Gastroesophageal sphincter (tissue), 4 donors: ENCODE results near the gene RSRC1. TPM values are rescaled to one million over a fixed set of nuclear protein-coding genes. Genes with fewer than 3 reads are reported as not detected.

Source experiments
- ATAC-seq: fragments of 150-250 bp; one replicate; pipeline ENCODE4 v1.9.1; 2016; ENCODE audit warnings: mild to moderate bottlenecking, moderate library complexity
- H3K27ac ChIP-seq, 4 donors: fragments of 200-600 bp; sonication (generic) in 3 of 4; 1 replicate in 3 of 4; 2 replicates in 1 of 4; pipeline ENCODE4 v1.5.1; 2016 to 2019
- H3K27me3 ChIP-seq: fragments of 200-600 bp; sonication (generic); one replicate; pipeline ENCODE4 v1.5.1; 2019
- H3K36me3 ChIP-seq, 2 donors: fragments of 200-600 bp; sonication (generic); one replicate each; pipeline ENCODE4 v1.5.1; 2019; ENCODE audit warnings: control low read depth in 1 of 2
- H3K4me1 ChIP-seq, 3 donors: fragments of 200-600 bp; sonication (generic); 1 replicate in 2 of 3; 2 replicates in 1 of 3; pipeline ENCODE4 v1.5.1; 2016 to 2019; ENCODE audit warnings: control low read depth in 2 of 3
- H3K4me3 ChIP-seq, 2 donors: fragments of 200-600 bp; sonication (generic); one replicate each; pipeline ENCODE4 v1.5.1; 2019; ENCODE audit warnings: mild to moderate bottlenecking in 1 of 2, moderate library complexity in 1 of 2
- H3K9me3 ChIP-seq, 3 donors: fragments of 200-600 bp; sonication (generic); one replicate each; pipeline ENCODE4 v1.5.1; 2017 to 2019; ENCODE audit warnings: control low read depth in 2 of 3
- EP300 ChIP-seq: sonication (generic); formaldehyde crosslinking; IDR thresholded peaks from one replicate; pipeline ENCODE4 v1.6.1; 2017; ENCODE audit warnings: antibody characterized with exemption, mild to moderate bottlenecking
- POLR2A ChIP-seq, 2 donors: fragments of 450-650 bp; IDR thresholded peaks; one replicate each; pipeline ENCODE4 v1.6.1; 2017; ENCODE audit warnings: antibody characterized with exemption in 2 of 2, mild to moderate bottlenecking in 2 of 2, moderate library complexity in 1 of 2
- POLR2AphosphoS5 ChIP-seq: sonication (generic); formaldehyde crosslinking; IDR thresholded peaks from one replicate; pipeline ENCODE4 v1.6.1; 2017; ENCODE audit warnings: antibody characterized with exemption
- WGBS, 2 donors: methylation state at CpG; one replicate each; pipeline ENCODE4 v1.1.5; 2018; ENCODE audit warnings: low coverage in 1 of 2; 5-methylcytosine and 5-hydroxymethylcytosine counted together
- total RNA-seq, 4 donors: library from RNA; depleted of rRNA; stranded (reverse); fragments of >200 nt; gene quantifications; one replicate each; pipeline ENCODE4 v1.1.0, GENCODE V29; 2016
- TF ChIP-seq, protein P1 (sequence below), 4 experiments: fragments of 200-600 bp in 2 of 4; fragments of 450-650 bp in 2 of 4; sonication (generic) in 1 of 4; IDR thresholded peaks; one replicate each; pipeline ENCODE4 v1.5.1; 2017 to 2019; ENCODE audit warnings: antibody characterized with exemption in 4 of 4, mild to moderate bottlenecking in 2 of 4, moderate library complexity in 2 of 4

The RSRC1 gene
- total RNA-seq, 4 donors from 2014 or later, result 40.6 to 66.0 (median 43.9) TPM

DNA sequence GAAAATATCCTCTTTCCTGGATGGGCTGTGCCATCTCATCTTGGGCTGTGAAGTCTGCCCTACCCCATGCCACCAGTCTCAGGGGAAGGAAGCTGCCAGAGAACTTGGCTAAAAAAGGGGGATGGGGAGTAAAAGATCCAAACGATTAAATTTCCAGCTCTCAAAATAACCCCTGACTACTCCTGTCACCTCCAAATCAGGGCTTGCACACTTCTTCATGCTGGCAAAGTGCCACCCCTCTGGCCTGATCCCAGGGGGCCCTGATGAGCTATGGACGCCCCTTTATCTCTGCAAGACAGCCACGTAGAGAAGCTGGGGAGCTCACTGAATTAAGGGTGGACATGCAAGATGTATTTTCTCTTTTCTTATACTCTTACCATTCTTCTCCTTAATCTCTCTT is 459.9 kb downstream of the RSRC1 start:
- no peak overlapping the region for H3K27ac ChIP-seq
- WGBS, 2 donors, result 27 to 45% methylated on average over 1 to 3 of the region's 3 CpGs
- H3K4me3 ChIP-seq, result no peak overlapping the region
- no peak for TF ChIP-seq EP300
- no peaks in the 10 kb centered on the region for H3K27me3 ChIP-seq
- no peaks in the 10 kb centered on the region for H3K9me3 ChIP-seq
- H3K4me1 ChIP-seq, result peaks cover 3 to 23% (median 5%) of the 10 kb centered on the region in 3 donors
- H3K36me3 ChIP-seq, result no peaks in the 10 kb centered on the region
- ATAC-seq, result no peak

DNA sequence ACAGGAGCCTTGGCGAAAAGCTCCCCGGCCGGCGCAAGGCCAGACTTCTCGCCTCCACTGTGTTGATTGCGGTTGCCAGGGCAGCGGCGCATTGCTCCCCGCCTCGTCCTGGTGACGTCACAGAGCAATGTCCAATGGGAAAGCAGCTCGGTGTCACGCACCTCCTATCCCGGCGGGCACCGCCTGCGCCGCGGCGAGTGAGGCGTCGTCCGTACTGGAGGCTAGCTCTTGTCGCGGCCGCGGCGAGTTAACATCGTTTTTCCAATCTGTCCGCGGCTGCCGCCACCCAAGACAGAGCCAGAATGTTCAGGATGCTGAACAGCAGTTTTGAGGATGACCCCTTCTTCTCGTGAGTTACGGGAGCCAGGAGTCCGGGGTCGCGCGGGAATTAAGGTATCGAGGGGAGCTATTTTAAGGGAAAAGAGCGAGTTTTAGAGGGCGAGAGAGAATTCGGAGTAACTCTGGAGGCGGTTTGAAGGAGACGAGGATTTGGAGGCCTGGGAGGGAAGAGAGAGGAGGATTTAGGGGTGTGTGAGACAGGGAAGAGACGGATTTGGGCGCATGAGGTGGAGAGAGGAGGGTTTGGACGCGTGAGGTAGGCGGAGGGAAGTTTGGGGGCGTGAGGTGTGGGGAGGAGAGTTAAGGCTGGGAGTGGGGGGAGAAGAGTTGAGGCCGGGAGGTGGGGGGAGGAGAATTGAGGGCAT is 461.3 kb downstream of the RSRC1 start, which contains the start of gene MLF1:
Gene MLF1, plus strand, starts transcription at position 196 of the 704 bp plus-strand sequence. Its CDS starts 107 bp downstream, at position 303.
- Histone ChIP-seq H3K27me3 (no peaks in the 10 kb centered on the region), H3K9me3 (no peaks in the 10 kb centered on the region), H3K4me1 (peaks cover 3 to 23% (median 5%) of the 10 kb centered on the region in 3 donors), H3K36me3 (no peaks in the 10 kb centered on the region), H3K4me3 (peak within 1 kb of the TSS; percentile 58 to 95), H3K27ac (peak within 1 kb of the TSS; percentile 77 to 85 (median 84))
- ATAC-seq, result peak; percentile 100
- WGBS, 2 donors, result 1 to 2% methylated on average over 10 to 19 of the region's 51 CpGs
- peak; percentile 94 for TF ChIP-seq POLR2AphosphoS5
- TF ChIP-seq EP300, result no peak
- peak; percentile 80 to 85 for TF ChIP-seq POLR2A (IDR thresholded peaks at IDR 0.05)

DNA sequence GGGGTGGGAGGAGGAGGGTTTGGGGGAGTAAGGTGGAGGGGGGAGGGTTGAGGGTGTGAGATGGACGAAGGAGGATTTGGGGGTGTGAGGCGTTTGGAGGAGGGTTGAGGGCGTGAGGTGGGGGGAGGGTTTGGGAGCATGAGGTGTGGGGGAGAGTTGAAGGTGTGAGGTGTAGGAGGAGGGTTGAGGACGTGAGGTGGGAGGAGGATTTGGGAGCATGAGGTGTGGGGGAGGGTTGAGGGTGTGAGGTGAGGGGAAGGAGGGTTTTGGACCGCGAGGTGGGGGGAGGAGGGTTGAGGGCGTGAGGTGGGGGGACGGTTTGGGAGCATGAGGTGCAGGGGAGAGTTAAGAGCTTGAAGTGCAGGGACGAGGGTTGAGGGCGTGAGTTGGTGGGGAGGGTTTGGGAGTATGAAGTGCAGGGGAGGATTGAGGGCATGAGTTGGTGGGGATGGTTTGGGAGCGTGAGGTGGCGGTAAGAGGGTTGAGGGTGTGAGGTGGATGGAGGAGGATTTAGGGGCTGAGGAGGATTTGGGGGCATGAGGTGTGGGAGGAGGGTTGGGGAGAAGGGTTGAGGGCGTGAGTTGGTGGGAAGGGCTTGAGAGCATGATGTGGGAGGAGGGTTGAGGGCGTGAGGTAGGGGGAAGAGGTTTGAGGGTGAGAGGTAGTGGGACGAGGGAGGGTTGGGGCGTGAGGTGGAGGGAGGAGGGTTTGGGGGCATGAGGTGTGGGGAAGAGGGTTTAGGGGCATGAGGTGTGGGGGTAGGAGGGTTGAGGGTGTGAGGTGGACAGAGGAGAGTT is 462.3 kb downstream of the RSRC1 start:
- TF ChIP-seq POLR2AphosphoS5 (no peak), EP300 (no peak), POLR2A (IDR thresholded peaks at IDR 0.05) (no peak)
- TF ChIP-seq, protein P1, sequence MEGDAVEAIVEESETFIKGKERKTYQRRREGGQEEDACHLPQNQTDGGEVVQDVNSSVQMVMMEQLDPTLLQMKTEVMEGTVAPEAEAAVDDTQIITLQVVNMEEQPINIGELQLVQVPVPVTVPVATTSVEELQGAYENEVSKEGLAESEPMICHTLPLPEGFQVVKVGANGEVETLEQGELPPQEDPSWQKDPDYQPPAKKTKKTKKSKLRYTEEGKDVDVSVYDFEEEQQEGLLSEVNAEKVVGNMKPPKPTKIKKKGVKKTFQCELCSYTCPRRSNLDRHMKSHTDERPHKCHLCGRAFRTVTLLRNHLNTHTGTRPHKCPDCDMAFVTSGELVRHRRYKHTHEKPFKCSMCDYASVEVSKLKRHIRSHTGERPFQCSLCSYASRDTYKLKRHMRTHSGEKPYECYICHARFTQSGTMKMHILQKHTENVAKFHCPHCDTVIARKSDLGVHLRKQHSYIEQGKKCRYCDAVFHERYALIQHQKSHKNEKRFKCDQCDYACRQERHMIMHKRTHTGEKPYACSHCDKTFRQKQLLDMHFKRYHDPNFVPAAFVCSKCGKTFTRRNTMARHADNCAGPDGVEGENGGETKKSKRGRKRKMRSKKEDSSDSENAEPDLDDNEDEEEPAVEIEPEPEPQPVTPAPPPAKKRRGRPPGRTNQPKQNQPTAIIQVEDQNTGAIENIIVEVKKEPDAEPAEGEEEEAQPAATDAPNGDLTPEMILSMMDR (IDR thresholded peaks at IDR 0.05), result no peak
- ATAC-seq, result no peak
- 75 to 85% methylated on average over 10 to 15 of the region's 16 CpGs for WGBS, 2 donors
- H3K9me3 ChIP-seq, result no peaks in the 10 kb centered on the region
- H3K27ac ChIP-seq, result no peak overlapping the region
- no peaks in the 10 kb centered on the region for H3K36me3 ChIP-seq
- H3K4me3 ChIP-seq, result peak overlapping the region in 1 of 2 donors; percentile 58
- no peaks in the 10 kb centered on the region for H3K27me3 ChIP-seq
- peaks cover 3 to 23% (median 5%) of the 10 kb centered on the region in 3 donors for H3K4me1 ChIP-seq

DNA sequence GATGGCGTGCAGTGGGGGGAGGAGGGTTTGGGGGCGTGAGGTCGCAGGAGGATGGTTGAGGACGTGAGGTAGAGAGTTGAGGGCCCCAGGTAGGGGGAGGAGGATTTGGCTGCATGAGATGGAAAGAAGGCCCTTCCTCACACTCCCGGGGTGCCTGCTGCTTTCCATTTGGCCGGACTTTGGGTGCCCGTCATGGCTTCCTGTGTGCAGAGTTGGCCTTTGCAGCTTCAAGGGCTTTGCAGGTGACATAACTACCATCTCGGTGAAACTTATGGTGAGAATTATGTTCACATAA is 462.8 kb downstream of the RSRC1 start:
- no peak overlapping the region for H3K4me3 ChIP-seq
- WGBS, 2 donors, result 87 to 88% methylated on average over 8 of the region's 8 CpGs
- peaks cover 3 to 23% (median 5%) of the 10 kb centered on the region in 3 donors for H3K4me1 ChIP-seq
- no peak overlapping the region for H3K27ac ChIP-seq
- TF ChIP-seq POLR2A (IDR thresholded peaks at IDR 0.05) (no peak), POLR2AphosphoS5 (no peak), EP300 (no peak)
- TF ChIP-seq, protein P1 (IDR thresholded peaks at IDR 0.05), result no peak
- no peaks in the 10 kb centered on the region for H3K27me3 ChIP-seq
- no peak for ATAC-seq
- no peaks in the 10 kb centered on the region for H3K9me3 ChIP-seq
- no peaks in the 10 kb centered on the region for H3K36me3 ChIP-seq

DNA sequence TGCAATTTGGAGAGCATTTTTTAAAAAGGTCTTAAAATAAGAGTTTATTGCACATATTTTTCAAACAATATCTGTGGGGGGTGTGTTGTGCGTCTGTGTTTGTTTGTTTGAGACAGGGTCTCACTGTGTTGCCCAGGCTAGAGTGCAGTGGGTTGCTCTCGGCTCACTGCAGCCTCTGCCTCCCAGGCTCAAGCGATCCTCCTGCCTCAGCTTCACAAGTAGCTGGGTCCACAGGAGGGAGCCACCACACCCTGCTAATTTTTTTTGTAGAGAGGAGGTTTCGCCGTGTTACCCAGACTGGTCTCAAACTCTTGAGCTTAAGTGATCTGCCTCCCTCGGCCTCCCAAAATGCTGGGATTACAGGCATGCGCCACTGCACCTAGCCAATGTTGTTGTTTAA is 463.8 kb downstream of the RSRC1 start:
- no peak for TF ChIP-seq POLR2A (IDR thresholded peaks at IDR 0.05)
- TF ChIP-seq EP300, result no peak
- no peak for TF ChIP-seq POLR2AphosphoS5
- TF ChIP-seq, protein P1 (IDR thresholded peaks at IDR 0.05), result no peak
- WGBS, 2 donors, result 84 to 94% methylated on average over 2 to 5 of the region's 7 CpGs
- Histone ChIP-seq H3K27me3 (no peaks in the 10 kb centered on the region), H3K4me1 (peaks cover 3 to 23% (median 5%) of the 10 kb centered on the region in 3 donors), H3K4me3 (no peak overlapping the region), H3K36me3 (no peaks in the 10 kb centered on the region), H3K9me3 (no peaks in the 10 kb centered on the region), H3K27ac (no peak overlapping the region)
- ATAC-seq, result no peak
